ENCODE results near the gene PTPRG. TPM values are rescaled to one million over a fixed set of nuclear protein-coding genes. Genes with fewer than 3 reads are reported as not detected.

Gene PTPRG
- total RNA-seq, 1 experiment from 2014 or later = 69.3 TPM

- no peaks in the 10 kb centered on the region for H3K27me3 ChIP-seq (ENCODE audit: insufficient read depth, low read length)
- no peaks in the 10 kb centered on the region for H4K20me1 ChIP-seq (ENCODE audit: control insufficient read depth, insufficient read depth, insufficient read length)
- H3K4me1 ChIP-seq (ENCODE audit: insufficient read depth, low read length) = peaks cover 9% of the 10 kb centered on the region; the same call in 1 of the 2 replicates
- WGBS (ENCODE audit: extremely low coverage, insufficient read length, low lambda C conversion rate) = no CpG with 5 or more reads among the region's 3 CpGs
- no peak overlapping the region for H3T11ph ChIP-seq (ENCODE audit: low read length)
- H4K91ac ChIP-seq (ENCODE audit: insufficient read length, low read depth, low read length) = no peak overlapping the region
- H3K79me1 ChIP-seq (ENCODE audit: insufficient read depth, low read depth, low read length, poor library complexity, severe bottlenecking) = peaks cover 6% of the 10 kb centered on the region
- no peak overlapping the region for H3K9ac ChIP-seq (ENCODE audit: extremely low read depth, insufficient read length, low read length)
- H3K4ac ChIP-seq (ENCODE audit: low read depth, low read length) = no peak overlapping the region
- no peak overlapping the region for H4K8ac ChIP-seq (replicated peaks; ENCODE audit: insufficient read length, low read depth, low read length)
- H3K4me2 ChIP-seq (ENCODE audit: insufficient read depth, insufficient read length, low read length) = no peak overlapping the region
- H3K18ac ChIP-seq (ENCODE audit: insufficient read length, low read depth, low read length) = no peak overlapping the region
- H2BK12ac ChIP-seq (ENCODE audit: insufficient read length, low read depth, low read length) = no peak overlapping the region
- no peak for DNase-seq
- Mint-ChIP-seq H3K4me1 (peaks cover 66 to 75% of the 10 kb centered on the region in 2 experiments), H3K36me3 (ENCODE audit: insufficient read depth in 1 of 3, low read depth in 3 of 3) (no peaks in the 10 kb centered on the region), H3K9me3 (no peaks in the 10 kb centered on the region), H3K27ac (peak overlapping the region in 2 of 3 experiments; percentile 6 to 25; a peak in 2 of 7 replicates), H3K27me3 (ENCODE audit: low read depth) (no peaks in the 10 kb centered on the region), H3K4me3 (no peak overlapping the region)
- H3K56ac ChIP-seq (ENCODE audit: insufficient read length, low read depth, low read length) = no peak overlapping the region
- no peak overlapping the region for H2AK5ac ChIP-seq (ENCODE audit: insufficient read length, low read length)
- H2BK120ac ChIP-seq (ENCODE audit: low read depth, low read length, poor library complexity, severe bottlenecking) = no peak overlapping the region
- H2BK5ac ChIP-seq (ENCODE audit: insufficient read length, low read length) = no peak overlapping the region
- no peaks in the 10 kb centered on the region for H3K23me2 ChIP-seq (ENCODE audit: insufficient read length, low read depth, low read length, poor library complexity, severe bottlenecking)
- no peak overlapping the region for H3K14ac ChIP-seq (ENCODE audit: insufficient read depth, low read length)
- no peaks in the 10 kb centered on the region for H3K9me3 ChIP-seq (ENCODE audit: control insufficient read depth, low read depth, low read length)
- H3K23ac ChIP-seq (ENCODE audit: insufficient read length, low read depth, low read length) = no peak overlapping the region
- TF ChIP-seq, protein P1, sequence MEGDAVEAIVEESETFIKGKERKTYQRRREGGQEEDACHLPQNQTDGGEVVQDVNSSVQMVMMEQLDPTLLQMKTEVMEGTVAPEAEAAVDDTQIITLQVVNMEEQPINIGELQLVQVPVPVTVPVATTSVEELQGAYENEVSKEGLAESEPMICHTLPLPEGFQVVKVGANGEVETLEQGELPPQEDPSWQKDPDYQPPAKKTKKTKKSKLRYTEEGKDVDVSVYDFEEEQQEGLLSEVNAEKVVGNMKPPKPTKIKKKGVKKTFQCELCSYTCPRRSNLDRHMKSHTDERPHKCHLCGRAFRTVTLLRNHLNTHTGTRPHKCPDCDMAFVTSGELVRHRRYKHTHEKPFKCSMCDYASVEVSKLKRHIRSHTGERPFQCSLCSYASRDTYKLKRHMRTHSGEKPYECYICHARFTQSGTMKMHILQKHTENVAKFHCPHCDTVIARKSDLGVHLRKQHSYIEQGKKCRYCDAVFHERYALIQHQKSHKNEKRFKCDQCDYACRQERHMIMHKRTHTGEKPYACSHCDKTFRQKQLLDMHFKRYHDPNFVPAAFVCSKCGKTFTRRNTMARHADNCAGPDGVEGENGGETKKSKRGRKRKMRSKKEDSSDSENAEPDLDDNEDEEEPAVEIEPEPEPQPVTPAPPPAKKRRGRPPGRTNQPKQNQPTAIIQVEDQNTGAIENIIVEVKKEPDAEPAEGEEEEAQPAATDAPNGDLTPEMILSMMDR (conservative IDR thresholded peaks at IDR 0.05) = no peak
- H2BK20ac ChIP-seq (ENCODE audit: low read depth, low read length, poor library complexity, severe bottlenecking) = no peak overlapping the region
- H3K79me2 ChIP-seq (ENCODE audit: insufficient read depth, low read length) = peaks cover 11% of the 10 kb centered on the region; the same call in 1 of the 2 replicates
- H2BK15ac ChIP-seq (ENCODE audit: low read depth, low read length) = no peak overlapping the region
- H4K5ac ChIP-seq (ENCODE audit: insufficient read length, low read depth, low read length) = no peak overlapping the region
- no peak overlapping the region for H3K27ac ChIP-seq (ENCODE audit: insufficient read length, low read depth, low read length)
- no peak overlapping the region for H2AFZ ChIP-seq (ENCODE audit: low read length)
These were observed 352.3 kb downstream of the PTPRG start for GRCh38 chr3:61913701-61914100.
